ENCODE measurements around the gene CD247.

CD247 gene

DNA sequence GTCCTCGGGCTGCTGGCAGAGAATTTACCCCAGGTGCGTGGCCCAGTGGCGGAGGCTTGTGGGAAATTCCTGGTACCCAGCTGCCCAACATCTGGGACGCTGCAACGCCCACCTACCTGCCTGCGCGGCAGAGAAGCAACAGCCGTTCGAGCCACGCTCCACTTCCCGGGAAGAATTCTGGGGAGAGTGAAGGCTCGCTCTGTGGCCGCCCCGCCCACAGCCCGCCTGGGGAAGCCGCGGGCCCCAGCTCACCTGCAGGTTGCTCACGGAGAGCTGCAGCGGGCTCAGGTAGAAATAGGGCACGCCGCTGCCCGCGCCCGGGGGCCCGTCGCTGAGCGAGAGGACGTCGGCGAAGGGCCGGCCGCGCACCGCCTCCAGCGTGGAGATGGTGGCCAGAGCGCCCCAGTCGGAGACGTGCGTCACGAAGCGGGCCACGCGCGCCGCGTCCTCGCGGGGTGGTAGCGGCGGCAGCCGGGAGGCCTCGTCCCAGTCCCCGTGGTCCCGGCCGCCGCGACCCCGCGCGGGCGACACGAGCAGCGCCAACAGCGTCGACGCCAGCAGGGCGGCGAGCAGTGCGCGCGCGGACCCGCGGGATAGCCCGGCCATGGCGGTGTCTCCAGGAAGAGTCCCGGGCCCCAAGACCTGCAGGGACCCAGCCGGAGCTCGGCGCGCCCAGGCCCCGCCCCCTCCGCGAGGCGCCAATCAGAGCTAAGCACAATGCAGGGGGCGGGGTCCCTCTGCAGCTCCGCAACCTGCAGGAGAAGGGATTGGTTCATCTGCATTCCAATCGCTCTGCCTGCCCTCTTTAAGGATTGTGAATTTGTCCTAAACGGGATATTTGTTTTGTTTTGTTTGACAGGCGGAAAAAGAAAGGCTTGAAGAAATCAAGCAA is 35.1 kb upstream of the CD247 start, which contains the start of gene CREG1:
TSS of gene CREG1 (minus strand) at position 627 of the 892 bp plus-strand sequence.
- H3K4me1 ChIP-seq (ENCODE audit: insufficient read depth, low read length) = peaks cover 32% of the 10 kb centered on the region
- H3K9me3 ChIP-seq (ENCODE audit: low read length) = no peaks in the 10 kb centered on the region
- no peaks in the 10 kb centered on the region for H3K27me3 ChIP-seq (ENCODE audit: control insufficient read depth in 1 of 2, insufficient read depth in 2 of 2, low read length in 2 of 2)
- peak within 1 kb of the TSS; percentile 54 for H3K27ac ChIP-seq (ENCODE audit: low read depth, low read length)
- H3K36me3 ChIP-seq (ENCODE audit: insufficient read depth, low read length) = no peaks in the 10 kb centered on the region
- peak within 1 kb of the TSS; percentile 88 to 95 for H3K4me3 ChIP-seq (ENCODE audit: low read depth in 1 of 2, low read length in 2 of 2)
- H3K9ac ChIP-seq (ENCODE audit: low read length) = peak within 1 kb of the TSS; percentile 37

- Histone ChIP-seq H3K9me3 (ENCODE audit: low read length) (no peaks in the 10 kb centered on the region), H3K27me3 (ENCODE audit: control insufficient read depth in 1 of 2, insufficient read depth in 2 of 2, low read length in 2 of 2) (no peaks in the 10 kb centered on the region), H3K9ac (ENCODE audit: low read length) (no peak overlapping the region), H3K36me3 (ENCODE audit: insufficient read depth, low read length) (peaks cover 14% of the 10 kb centered on the region), H3K4me3 (ENCODE audit: low read depth in 1 of 2, low read length in 2 of 2) (no peak overlapping the region), H3K4me1 (ENCODE audit: insufficient read depth, low read length) (peaks cover 34% of the 10 kb centered on the region), H3K27ac (ENCODE audit: low read depth, low read length) (no peak overlapping the region)
Measured at GRCh38 chr1:167551362-167551761, 33.0 kb upstream of the CD247 start.

DNA sequence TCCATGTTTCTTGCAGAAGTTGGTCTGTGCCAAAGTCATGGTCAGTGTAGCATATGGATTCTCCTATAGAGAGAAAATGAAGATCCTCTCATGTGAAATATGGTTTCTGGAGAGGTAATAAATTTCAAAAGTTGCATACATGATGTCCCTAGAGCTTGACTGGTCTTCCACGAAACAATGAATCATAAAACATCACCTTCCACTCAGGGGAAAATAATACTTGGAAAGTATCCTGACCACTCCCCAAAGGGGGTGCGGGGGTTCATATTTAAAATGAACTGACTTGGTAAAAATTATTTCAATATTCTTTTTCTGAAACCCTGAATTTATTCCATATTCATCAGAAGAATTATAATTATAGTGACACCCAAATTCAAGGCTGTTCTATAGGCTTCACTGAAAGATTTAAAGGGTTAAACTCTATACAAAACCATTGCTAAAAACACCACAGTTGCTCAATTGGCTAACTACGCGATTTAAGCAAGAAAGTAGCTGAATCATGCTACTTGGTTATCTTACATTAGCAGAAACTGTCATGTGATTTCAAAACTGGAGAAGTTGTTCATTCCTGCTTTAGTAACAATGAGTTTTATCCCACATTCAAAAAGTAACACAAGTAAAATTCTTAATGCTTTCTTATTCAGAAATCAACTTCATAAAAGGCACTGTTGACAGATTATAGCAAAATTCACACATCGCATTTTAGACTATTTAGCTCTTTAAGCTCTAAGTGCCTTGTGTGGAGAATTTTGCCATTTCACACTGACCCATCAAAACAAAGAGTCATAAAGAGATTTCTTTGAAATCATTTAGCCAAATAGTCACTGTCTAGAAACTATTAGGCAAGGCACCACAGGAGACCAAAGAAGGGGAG is 30.0 kb upstream of the CD247 start:
- no peak overlapping the region for H3K9ac ChIP-seq (ENCODE audit: low read length)
- H3K27ac ChIP-seq (ENCODE audit: low read depth, low read length) = no peak overlapping the region

GRCh38 chr1:167546935-167547334 is 28.6 kb upstream of the CD247 start:
- Histone ChIP-seq H3K9me3 (ENCODE audit: low read length) (no peaks in the 10 kb centered on the region), H3K27me3 (ENCODE audit: control insufficient read depth in 1 of 2, insufficient read depth in 2 of 2, low read length in 2 of 2) (no peaks in the 10 kb centered on the region), H3K4me1 (ENCODE audit: insufficient read depth, low read length) (peaks cover 22% of the 10 kb centered on the region), H3K27ac (ENCODE audit: low read depth, low read length) (no peak overlapping the region), H3K36me3 (ENCODE audit: insufficient read depth, low read length) (peaks cover 26% of the 10 kb centered on the region), H3K4me3 (ENCODE audit: low read depth in 1 of 2, low read length in 2 of 2) (no peak overlapping the region), H3K9ac (ENCODE audit: low read length) (no peak overlapping the region)

More for the DNA sequence above, 30.0 kb upstream of the CD247 start:
- no peaks in the 10 kb centered on the region for H3K9me3 ChIP-seq (ENCODE audit: low read length)
- H3K4me1 ChIP-seq (ENCODE audit: insufficient read depth, low read length) = peaks cover 28% of the 10 kb centered on the region
- no peak overlapping the region for H3K4me3 ChIP-seq (ENCODE audit: low read depth in 1 of 2, low read length in 2 of 2)
- peaks cover 23% of the 10 kb centered on the region for H3K36me3 ChIP-seq (ENCODE audit: insufficient read depth, low read length)
- H3K27me3 ChIP-seq (ENCODE audit: control insufficient read depth in 1 of 2, insufficient read depth in 2 of 2, low read length in 2 of 2) = no peaks in the 10 kb centered on the region

DNA sequence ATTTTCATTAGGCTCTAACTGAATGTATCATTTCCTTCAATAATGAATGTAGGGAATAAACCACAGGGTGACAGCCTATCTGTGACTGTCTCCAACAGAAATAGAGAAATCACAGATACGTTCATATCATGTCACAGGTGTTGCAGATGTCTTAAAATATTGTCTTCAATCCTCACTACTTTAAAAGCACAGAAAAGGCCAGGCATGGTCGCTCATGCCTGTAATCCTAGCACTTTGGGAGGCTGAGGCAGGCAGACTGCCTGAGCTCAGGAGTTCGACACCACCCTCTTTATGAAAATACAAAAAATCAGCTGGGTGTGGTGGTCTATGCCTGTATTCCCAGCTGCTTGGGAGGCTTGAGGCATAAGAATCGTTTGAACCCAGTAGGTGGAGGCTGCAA is 27.0 kb upstream of the CD247 start:
- H3K36me3 ChIP-seq (ENCODE audit: insufficient read depth, low read length) = peaks cover 26% of the 10 kb centered on the region
- H3K9ac ChIP-seq (ENCODE audit: low read length) = no peak overlapping the region
- H3K9me3 ChIP-seq (ENCODE audit: low read length) = no peaks in the 10 kb centered on the region
- H3K27ac ChIP-seq (ENCODE audit: low read depth, low read length) = no peak overlapping the region
- no peak overlapping the region for H3K4me3 ChIP-seq (ENCODE audit: low read depth in 1 of 2, low read length in 2 of 2)
- H3K27me3 ChIP-seq (ENCODE audit: control insufficient read depth in 1 of 2, insufficient read depth in 2 of 2, low read length in 2 of 2) = no peaks in the 10 kb centered on the region
- peaks cover 22% of the 10 kb centered on the region for H3K4me1 ChIP-seq (ENCODE audit: insufficient read depth, low read length)

DNA sequence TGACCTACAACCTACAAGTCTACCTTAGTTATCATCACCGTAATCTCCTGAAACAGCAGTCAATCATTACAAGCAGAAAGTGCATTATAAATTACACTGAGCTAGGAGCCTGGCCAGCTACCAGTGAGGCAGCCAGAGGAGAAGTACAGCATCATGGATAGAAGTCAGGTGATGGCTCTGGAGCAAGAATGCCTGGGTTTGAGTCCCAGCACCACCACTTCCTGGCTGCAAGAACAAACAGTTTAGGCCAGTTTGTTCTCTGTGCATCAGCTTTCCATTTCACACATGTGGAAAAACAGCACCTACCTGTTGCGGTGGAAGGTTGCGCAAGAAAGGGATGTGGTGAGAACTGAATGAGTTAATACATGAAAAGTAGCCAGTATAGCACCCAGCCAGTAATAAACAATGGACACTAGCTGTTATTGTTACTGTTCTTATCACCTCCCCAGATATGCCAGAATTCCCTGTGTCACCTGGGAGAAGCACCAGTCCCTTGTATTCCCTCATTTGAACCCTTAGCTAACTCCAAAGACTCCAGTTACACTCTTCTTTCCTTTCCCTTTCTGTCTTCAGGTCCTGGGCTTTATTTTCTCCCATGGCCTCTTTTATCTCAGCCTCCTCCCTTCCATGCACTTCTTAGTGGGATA is 26.2 kb upstream of the CD247 start:
- Histone ChIP-seq H3K27ac (ENCODE audit: low read depth, low read length) (no peak overlapping the region), H3K4me1 (ENCODE audit: insufficient read depth, low read length) (peaks cover 22% of the 10 kb centered on the region), H3K36me3 (ENCODE audit: insufficient read depth, low read length) (peaks cover 26% of the 10 kb centered on the region), H3K4me3 (ENCODE audit: low read depth in 1 of 2, low read length in 2 of 2) (no peak overlapping the region), H3K27me3 (ENCODE audit: control insufficient read depth in 1 of 2, insufficient read depth in 2 of 2, low read length in 2 of 2) (no peaks in the 10 kb centered on the region), H3K9ac (ENCODE audit: low read length) (no peak overlapping the region), H3K9me3 (ENCODE audit: low read length) (no peaks in the 10 kb centered on the region)

- no peak overlapping the region for H3K9ac ChIP-seq (ENCODE audit: low read length)
- peaks cover 15% of the 10 kb centered on the region for H3K4me1 ChIP-seq (ENCODE audit: insufficient read depth, low read length)
- H3K9me3 ChIP-seq (ENCODE audit: low read length) = no peaks in the 10 kb centered on the region
- no peak overlapping the region for H3K4me3 ChIP-seq (ENCODE audit: low read depth in 1 of 2, low read length in 2 of 2)
- peaks cover 26% of the 10 kb centered on the region for H3K36me3 ChIP-seq (ENCODE audit: insufficient read depth, low read length)
- H3K27ac ChIP-seq (ENCODE audit: low read depth, low read length) = no peak overlapping the region
- no peaks in the 10 kb centered on the region for H3K27me3 ChIP-seq (ENCODE audit: control insufficient read depth in 1 of 2, insufficient read depth in 2 of 2, low read length in 2 of 2)
Measured at GRCh38 chr1:167543199-167543990, 25.1 kb upstream of the CD247 start.

- H3K27ac ChIP-seq (ENCODE audit: low read depth, low read length) = no peak overlapping the region
- H3K4me1 ChIP-seq (ENCODE audit: insufficient read depth, low read length) = peaks cover 13% of the 10 kb centered on the region
- no peak overlapping the region for H3K9ac ChIP-seq (ENCODE audit: low read length)
- H3K27me3 ChIP-seq (ENCODE audit: control insufficient read depth in 1 of 2, insufficient read depth in 2 of 2, low read length in 2 of 2) = no peaks in the 10 kb centered on the region
- H3K36me3 ChIP-seq (ENCODE audit: insufficient read depth, low read length) = peaks cover 20% of the 10 kb centered on the region
- no peaks in the 10 kb centered on the region for H3K9me3 ChIP-seq (ENCODE audit: low read length)
- no peak overlapping the region for H3K4me3 ChIP-seq (ENCODE audit: low read depth in 1 of 2, low read length in 2 of 2)
Measured at GRCh38 chr1:167542109-167543032, 24.0 kb upstream of the CD247 start.

DNA sequence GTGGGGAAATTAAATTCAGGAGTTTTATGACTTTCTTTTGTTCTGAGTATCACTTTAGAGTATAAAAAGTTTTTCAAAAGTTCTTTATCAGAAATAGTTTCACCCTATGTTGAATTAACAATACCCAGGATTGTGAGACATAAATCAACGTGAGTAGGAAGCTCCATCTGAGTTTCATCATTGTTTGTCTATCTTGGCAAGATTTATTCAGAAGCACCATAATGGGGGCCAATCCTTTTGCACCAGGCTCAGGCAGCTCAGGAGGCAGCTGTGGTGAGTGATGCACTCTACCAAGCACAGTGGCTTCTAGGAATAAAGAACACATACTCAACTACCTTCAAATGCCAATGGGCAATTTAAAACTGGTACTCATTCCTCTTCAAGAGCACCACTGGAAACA is 23.3 kb upstream of the CD247 start:
- no peak overlapping the region for H3K9ac ChIP-seq (ENCODE audit: low read length)
- H3K27me3 ChIP-seq (ENCODE audit: control insufficient read depth in 1 of 2, insufficient read depth in 2 of 2, low read length in 2 of 2) = no peaks in the 10 kb centered on the region
- no peak overlapping the region for H3K4me3 ChIP-seq (ENCODE audit: low read depth in 1 of 2, low read length in 2 of 2)
- H3K27ac ChIP-seq (ENCODE audit: low read depth, low read length) = no peak overlapping the region
- peaks cover 13% of the 10 kb centered on the region for H3K4me1 ChIP-seq (ENCODE audit: insufficient read depth, low read length)
- peaks cover 12% of the 10 kb centered on the region for H3K36me3 ChIP-seq (ENCODE audit: insufficient read depth, low read length)
- H3K9me3 ChIP-seq (ENCODE audit: low read length) = no peaks in the 10 kb centered on the region

DNA sequence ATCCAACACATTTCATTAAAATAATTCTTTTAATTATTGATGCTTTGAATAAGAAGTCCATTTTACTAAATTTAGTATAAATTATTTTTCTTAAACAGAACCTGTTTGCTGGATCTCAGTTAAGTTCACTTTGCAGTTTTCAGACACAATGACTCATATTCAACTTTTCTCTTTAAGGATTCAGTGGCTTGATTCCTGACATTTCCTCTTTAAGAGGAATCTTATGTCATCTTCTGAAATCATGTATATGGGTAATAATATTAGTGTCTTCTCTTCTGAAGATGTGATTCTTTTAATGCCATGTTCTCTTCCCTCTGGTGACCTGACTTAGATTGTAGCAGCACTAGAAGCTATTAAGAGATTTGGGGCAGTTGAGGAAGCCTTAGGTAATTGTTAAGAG is 22.7 kb upstream of the CD247 start:
- H3K4me1 ChIP-seq (ENCODE audit: insufficient read depth, low read length) = peaks cover 13% of the 10 kb centered on the region

More for the DNA sequence above, 22.7 kb upstream of the CD247 start:
- Histone ChIP-seq H3K9me3 (ENCODE audit: low read length) (no peaks in the 10 kb centered on the region), H3K27ac (ENCODE audit: low read depth, low read length) (no peak overlapping the region), H3K36me3 (ENCODE audit: insufficient read depth, low read length) (peaks cover 9% of the 10 kb centered on the region), H3K9ac (ENCODE audit: low read length) (no peak overlapping the region), H3K27me3 (ENCODE audit: control insufficient read depth in 1 of 2, insufficient read depth in 2 of 2, low read length in 2 of 2) (no peaks in the 10 kb centered on the region), H3K4me3 (ENCODE audit: low read depth in 1 of 2, low read length in 2 of 2) (no peak overlapping the region)
